GM21723 (cell line): ENCODE results near the gene ZNF786.
"Not testable (repeated sequence)": the region's sequence is repeated elsewhere in the genome, so short reads cannot be mapped to it uniquely, and the experiment has no call there.

Source experiments
- ATAC-seq: cut with Tn5 transposase; IDR thresholded peaks from one replicate; pipeline ENCODE4 v1.9.1; 2021; ENCODE audit warnings: mild to moderate bottlenecking, moderate library complexity; ENCODE audit not compliant: unreplicated experiment

ZNF786 gene

GRCh38 chr7:149081914-149082313, 8.6 kb downstream of the ZNF786 start:
- ATAC-seq = no peak

GRCh38 chr7:149077594-149077993, 12.9 kb downstream of the ZNF786 start:
- no peak for ATAC-seq

GRCh38 chr7:149075286-149075685, 15.2 kb downstream of the ZNF786 start:
- no peak for ATAC-seq

- no peak for ATAC-seq
Measured at GRCh38 chr7:149074116-149074885, 16.2 kb downstream of the ZNF786 start.

- ATAC-seq = no peak
Measured at GRCh38 chr7:149072438-149072775, 18.1 kb downstream of the ZNF786 start.

GRCh38 chr7:149071641-149072437, 18.7 kb downstream of the ZNF786 start:
- ATAC-seq = no peak

- ATAC-seq = no peak
Measured at GRCh38 chr7:149071182-149071635, 19.3 kb downstream of the ZNF786 start.

- no peak for ATAC-seq
Measured at GRCh38 chr7:149070372-149071125, 20.0 kb downstream of the ZNF786 start.

GRCh38 chr7:149067869-149068268, 22.6 kb downstream of the ZNF786 start:
- ATAC-seq = no peak

GRCh38 chr7:149063476-149063875, 27.0 kb downstream of the ZNF786 start:
- no peak for ATAC-seq

- not testable (repeated sequence) for ATAC-seq
Measured at GRCh38 chr7:149062217-149062899, 28.2 kb downstream of the ZNF786 start.

GRCh38 chr7:149060156-149060555, 30.4 kb downstream of the ZNF786 start:
- ATAC-seq = no peak

- no peak for ATAC-seq
Measured at GRCh38 chr7:149053885-149054284, 36.6 kb downstream of the ZNF786 start.

GRCh38 chr7:149053384-149053783, 37.1 kb downstream of the ZNF786 start:
- ATAC-seq = no peak

GRCh38 chr7:149050941-149051340, 39.6 kb downstream of the ZNF786 start:
- no peak for ATAC-seq

GRCh38 chr7:149048805-149049204, 41.7 kb downstream of the ZNF786 start:
- no peak for ATAC-seq

- no peak for ATAC-seq
Measured at GRCh38 chr7:149046416-149046815, 44.1 kb downstream of the ZNF786 start.

- no peak for ATAC-seq
Measured at GRCh38 chr7:149043936-149044335, 46.6 kb downstream of the ZNF786 start.

GRCh38 chr7:149041350-149041749, 49.2 kb downstream of the ZNF786 start:
- ATAC-seq = no peak

GRCh38 chr7:149038641-149039040, 51.9 kb downstream of the ZNF786 start:
- ATAC-seq = not testable (repeated sequence)

GRCh38 chr7:149036676-149037075, 53.8 kb downstream of the ZNF786 start:
- no peak for ATAC-seq
